SK-N-MC (cell line): Measurements from ENCODE around the gene FAM170A.

Experiments
- EZH2 ChIP-seq: fragments of 200-600 bp; sonication (generic); IDR thresholded peaks from one replicate; pipeline ENCODE4 v1.6.1; 2017; ENCODE audit warnings: antibody characterized with exemption
- FOXP2 ChIP-seq: optimal IDR thresholded peaks from 2 replicates; pipeline ENCODE3; 2011; ENCODE audit warnings: mild to moderate bottlenecking, moderate library complexity; ENCODE audit not compliant: insufficient read depth; ENCODE audit errors: extremely low read length, control extremely low read depth
- POLR2AphosphoS5 ChIP-seq: IDR thresholded peaks from 2 replicates; pipeline ENCODE4 v1.6.1; 2012; ENCODE audit warnings: mild to moderate bottlenecking, low read depth, low read length, borderline replicate concordance

- TF ChIP-seq POLR2AphosphoS5: no peak
- TF ChIP-seq EZH2: no peak
- no peak for TF ChIP-seq FOXP2
Measured at GRCh38 chr5:119678351-119679028, 49.1 kb downstream of the FAM170A start.
